HepG2 (cell line): ENCODE data around the gene HIRA. TPM values are rescaled to one million over a fixed set of nuclear protein-coding genes. Genes with fewer than 3 reads are reported as not detected.

Experiments used
- ARNT ChIP-seq: fragments of 450-650 bp; IDR thresholded peaks from 2 replicates; pipeline ENCODE4 v1.6.1; 2017
- ARNTL ChIP-seq: sonication (generic); formaldehyde crosslinking; IDR thresholded peaks from 2 replicates; pipeline ENCODE4 v1.4.0; 2020; ENCODE audit warnings: mild to moderate bottlenecking, missing genetic modification reagents
- BHLHE40 ChIP-seq: IDR thresholded peaks from 2 replicates; pipeline ENCODE4 v1.6.1; 2011; ENCODE audit warnings: low read length, improper control_type of control experiment
- CEBPB ChIP-seq: IDR thresholded peaks from 2 replicates; pipeline ENCODE4 v1.6.1; 2011; ENCODE audit warnings: low read depth, low read length, improper control_type of control experiment, borderline replicate concordance
- EED ChIP-seq: sonication (generic); formaldehyde crosslinking; IDR thresholded peaks from 2 replicates; pipeline ENCODE4 v1.5.0; 2020; ENCODE audit warnings: mild to moderate bottlenecking, missing genetic modification reagents
- FOXK1 ChIP-seq: sonication (generic); formaldehyde crosslinking; IDR thresholded peaks from 2 replicates; pipeline ENCODE4 v1.4.0; 2020; ENCODE audit warnings: low read depth, missing genetic modification reagents, borderline replicate concordance
- IKZF4 ChIP-seq: sonication (generic); formaldehyde crosslinking; IDR thresholded peaks from 2 replicates; pipeline ENCODE4 v1.5.1; 2020; ENCODE audit warnings: borderline replicate concordance, mild to moderate bottlenecking, low read depth, missing genetic modification reagents; ENCODE audit errors: not compliant biosample characterization
- IRF1 ChIP-seq: sonication (generic); formaldehyde crosslinking; IDR thresholded peaks from 2 replicates; pipeline ENCODE4 v1.4.0; 2020; ENCODE audit warnings: low read depth, mild to moderate bottlenecking, missing genetic modification reagents
- JUNB ChIP-seq: sonication (generic); formaldehyde crosslinking; IDR thresholded peaks from 2 replicates; pipeline ENCODE4 v1.8.0; 2022; ENCODE audit warnings: missing genetic modification reagents, mild to moderate bottlenecking, borderline replicate concordance
- KAT7 ChIP-seq: IDR thresholded peaks from 2 replicates; pipeline ENCODE4 v1.6.1; 2018; ENCODE audit warnings: borderline replicate concordance, missing compliant biosample characterization
- KDM3A ChIP-seq: IDR thresholded peaks from 2 replicates; pipeline ENCODE4 v1.6.1; 2018; ENCODE audit warnings: low read depth, missing compliant biosample characterization
- KLF13 ChIP-seq: sonication (generic); formaldehyde crosslinking; IDR thresholded peaks from 2 replicates; pipeline ENCODE4 v1.4.0; 2020; ENCODE audit warnings: mild to moderate bottlenecking, missing genetic modification reagents
- LBX2 ChIP-seq: sonication (generic); formaldehyde crosslinking; IDR thresholded peaks from 2 replicates; pipeline ENCODE4 v1.5.0; 2020; ENCODE audit warnings: missing genetic modification reagents, mild to moderate bottlenecking, borderline replicate concordance
- MEIS1 ChIP-seq: sonication (generic); formaldehyde crosslinking; IDR thresholded peaks from 2 replicates; pipeline ENCODE4 v1.9.0; 2021; ENCODE audit warnings: mild to moderate bottlenecking, missing genetic modification reagents, moderate library complexity, borderline replicate concordance
- MTF2 ChIP-seq: sonication (generic); formaldehyde crosslinking; IDR thresholded peaks from 2 replicates; pipeline ENCODE4 v1.5.0; 2020; ENCODE audit warnings: missing genetic modification reagents, borderline replicate concordance
- NCOA1 ChIP-seq: sonication (generic); formaldehyde crosslinking; IDR thresholded peaks from 2 replicates; pipeline ENCODE4 v1.9.0; 2021; ENCODE audit warnings: missing genetic modification reagents
- PHF21A ChIP-seq: sonication (generic); formaldehyde crosslinking; IDR thresholded peaks from 2 replicates; pipeline ENCODE4 v1.5.0; 2020; ENCODE audit warnings: mild to moderate bottlenecking, missing genetic modification reagents
- SMAD1 ChIP-seq: sonication (generic); formaldehyde crosslinking; IDR thresholded peaks from 2 replicates; pipeline ENCODE4 v1.4.0; 2020; ENCODE audit warnings: missing genetic modification reagents, low read depth, mild to moderate bottlenecking, borderline replicate concordance
- ZMAT3 ChIP-seq: sonication (generic); formaldehyde crosslinking; conservative IDR thresholded peaks from 2 replicates; pipeline ENCODE4 v1.7.0; 2021; ENCODE audit warnings: missing genetic modification reagents
- ZNF207 ChIP-seq: fragments of 450-650 bp; IDR thresholded peaks from 2 replicates; pipeline ENCODE4 v1.6.1; 2016; ENCODE audit warnings: antibody characterized with exemption, borderline replicate concordance
- ZNF274 ChIP-seq: sonication (generic); formaldehyde crosslinking; IDR thresholded peaks from 2 replicates; pipeline ENCODE4 v1.5.1; 2020; ENCODE audit warnings: mild to moderate bottlenecking, missing genetic modification reagents
- ZNF275 ChIP-seq: sonication (generic); formaldehyde crosslinking; IDR thresholded peaks from 2 replicates; pipeline ENCODE4 v1.8.0; 2022; ENCODE audit warnings: missing genetic modification reagents, mild to moderate bottlenecking, inconsistent platforms, borderline replicate concordance
- ZNF441 ChIP-seq: sonication (generic); formaldehyde crosslinking; IDR thresholded peaks from 2 replicates; pipeline ENCODE4 v1.7.0; 2021; ENCODE audit warnings: missing genetic modification reagents, borderline replicate concordance
- ZNF513 ChIP-seq: sonication (generic); formaldehyde crosslinking; conservative IDR thresholded peaks from 2 replicates; pipeline ENCODE4 v1.5.0; 2020; ENCODE audit warnings: missing genetic modification reagents
- ZNF598 ChIP-seq: sonication (generic); formaldehyde crosslinking; IDR thresholded peaks from 2 replicates; pipeline ENCODE4 v1.5.1; 2020; ENCODE audit warnings: mild to moderate bottlenecking, missing genetic modification reagents, borderline replicate concordance
- ZNF672 ChIP-seq: sonication (generic); formaldehyde crosslinking; IDR thresholded peaks from 2 replicates; pipeline ENCODE4 v1.8.1; 2022; ENCODE audit warnings: missing genetic modification reagents
- ZNF841 ChIP-seq: sonication (generic); formaldehyde crosslinking; IDR thresholded peaks from 2 replicates; pipeline ENCODE4 v1.8.1; 2023; ENCODE audit warnings: missing genetic modification reagents, borderline replicate concordance
- polyA plus RNA-seq, 8 experiments: library from polyadenylated mRNA; depleted of rRNA in 3 of 8; stranded (reverse) in 7 of 8; unstranded in 1 of 8; fragments of >200 nt; fragmentation: Illumina TruSeq in 4 of 8; extraction: Trizol in 4 of 8; gene quantifications; 2 replicates each; pipeline versions ENCODE4 v1.2.1 to v1.2.3, GENCODE V29; 2011 to 2016; ENCODE audit warnings: low read depth in 4 of 8, missing spikeins in 1 of 8, mixed read lengths in 1 of 8; ENCODE audit not compliant: insufficient read depth in 1 of 8
- total RNA-seq, 5 experiments: library from RNA; depleted of rRNA; stranded (reverse); fragments of >200 nt; fragmentation: Illumina TruSeq; extraction: Trizol; gene quantifications; 2 replicates each; pipeline ENCODE4 v1.2.3, GENCODE V29; 2016; ENCODE audit warnings: low read depth in 1 of 5

HIRA gene
- total and polyA plus RNA-seq, 2 of the 13 experiments (the other 11 are each of a cell fraction or from before 2014, with no cell fraction given), result 21.5 to 29.2 TPM

GRCh38 chr22:19432133-19432851 is 759 bp upstream of the HIRA start, which contains the start of gene MRPL40 (continued):
- TF ChIP-seq ZNF441 (CRISPR knock-in tag) (0 out of 2 replicates have a peak, but pooled peaks have one; percentile 49), ZNF598 (CRISPR knock-in tag) (peak; percentile 78; the same call in 1 of the 2 replicates), FOXK1 (CRISPR knock-in tag) (peak; percentile 94), IRF1 (CRISPR knock-in tag) (no peak), MTF2 (CRISPR knock-in tag) (peak; percentile 99; the same call in 1 of the 2 replicates), IKZF4 (no peak), ZNF274 (CRISPR knock-in tag) (peak; percentile 97), CEBPB (no peak), NCOA1 (CRISPR knock-in tag) (peak; percentile 87; the same call in 1 of the 2 replicates), ARNTL (peak; percentile 97), ARNT (no peak), JUNB (CRISPR knock-in tag) (no peak), KAT7 (CRISPR knock-in tag) (peak; percentile 96), PHF21A (CRISPR knock-in tag) (peak; percentile 66), ZMAT3 (CRISPR knock-in tag) (peak; percentile 89), ZNF275 (CRISPR knock-in tag) (peak; percentile 96), KLF13 (CRISPR knock-in tag) (0 out of 2 replicates have a peak, but pooled peaks have one; percentile 29), LBX2 (peak; percentile 93), SMAD1 (CRISPR knock-in tag) (no peak), MEIS1 (CRISPR knock-in tag) (peak; percentile 83; the same call in 1 of the 2 replicates), ZNF207 (no peak), KDM3A (CRISPR knock-in tag) (peak; percentile 99), EED (CRISPR knock-in tag) (peak; percentile 87), ZNF672 (CRISPR knock-in tag) (peak; percentile 90; the same call in 1 of the 2 replicates), ZNF841 (CRISPR knock-in tag) (no peak; the same call in 1 of the 2 replicates), BHLHE40 (no peak; the same call in 1 of the 2 replicates), ZNF513 (CRISPR knock-in tag) (no peak)
